Measurements from ENCODE around the gene KIAA0232. TPM values are rescaled to one million over a fixed set of nuclear protein-coding genes. Genes with fewer than 3 reads are reported as not detected.

KIAA0232 gene
- total RNA-seq, 1 donor from 2014 or later = 27.2 TPM

DNA sequence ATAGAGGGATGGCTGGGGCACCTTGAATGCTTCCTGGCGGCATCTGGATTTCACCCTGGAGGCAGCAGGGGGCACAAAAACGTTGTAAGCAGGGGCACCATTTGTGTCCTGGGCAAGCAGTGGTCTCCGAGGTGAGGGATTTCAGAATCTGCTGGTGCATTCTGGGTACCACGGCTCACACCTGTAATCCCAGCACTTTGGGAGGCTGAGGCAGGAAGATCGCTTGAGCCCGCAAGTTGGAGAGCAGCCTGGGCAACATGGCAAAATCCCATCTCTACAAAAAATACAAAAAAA is 110.3 kb downstream of the KIAA0232 start:
- Mint-ChIP-seq H3K36me3 (ENCODE audit: low read depth, unreplicated experiment) (peaks cover 4% of the 10 kb centered on the region), H3K4me1 (ENCODE audit: unreplicated experiment) (no peaks in the 10 kb centered on the region), H3K27ac (ENCODE audit: unreplicated experiment) (no peak overlapping the region), H3K9me3 (ENCODE audit: unreplicated experiment) (no peaks in the 10 kb centered on the region), H3K4me3 (ENCODE audit: unreplicated experiment) (no peak overlapping the region), H3K27me3 (ENCODE audit: unreplicated experiment) (peaks cover 5% of the 10 kb centered on the region)
- no peak for DNase-seq (ENCODE audit: low spot score)
- TF ChIP-seq, protein P1, sequence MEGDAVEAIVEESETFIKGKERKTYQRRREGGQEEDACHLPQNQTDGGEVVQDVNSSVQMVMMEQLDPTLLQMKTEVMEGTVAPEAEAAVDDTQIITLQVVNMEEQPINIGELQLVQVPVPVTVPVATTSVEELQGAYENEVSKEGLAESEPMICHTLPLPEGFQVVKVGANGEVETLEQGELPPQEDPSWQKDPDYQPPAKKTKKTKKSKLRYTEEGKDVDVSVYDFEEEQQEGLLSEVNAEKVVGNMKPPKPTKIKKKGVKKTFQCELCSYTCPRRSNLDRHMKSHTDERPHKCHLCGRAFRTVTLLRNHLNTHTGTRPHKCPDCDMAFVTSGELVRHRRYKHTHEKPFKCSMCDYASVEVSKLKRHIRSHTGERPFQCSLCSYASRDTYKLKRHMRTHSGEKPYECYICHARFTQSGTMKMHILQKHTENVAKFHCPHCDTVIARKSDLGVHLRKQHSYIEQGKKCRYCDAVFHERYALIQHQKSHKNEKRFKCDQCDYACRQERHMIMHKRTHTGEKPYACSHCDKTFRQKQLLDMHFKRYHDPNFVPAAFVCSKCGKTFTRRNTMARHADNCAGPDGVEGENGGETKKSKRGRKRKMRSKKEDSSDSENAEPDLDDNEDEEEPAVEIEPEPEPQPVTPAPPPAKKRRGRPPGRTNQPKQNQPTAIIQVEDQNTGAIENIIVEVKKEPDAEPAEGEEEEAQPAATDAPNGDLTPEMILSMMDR (IDR thresholded peaks at IDR 0.05; ENCODE audit: unreplicated experiment) = no peak

DNA sequence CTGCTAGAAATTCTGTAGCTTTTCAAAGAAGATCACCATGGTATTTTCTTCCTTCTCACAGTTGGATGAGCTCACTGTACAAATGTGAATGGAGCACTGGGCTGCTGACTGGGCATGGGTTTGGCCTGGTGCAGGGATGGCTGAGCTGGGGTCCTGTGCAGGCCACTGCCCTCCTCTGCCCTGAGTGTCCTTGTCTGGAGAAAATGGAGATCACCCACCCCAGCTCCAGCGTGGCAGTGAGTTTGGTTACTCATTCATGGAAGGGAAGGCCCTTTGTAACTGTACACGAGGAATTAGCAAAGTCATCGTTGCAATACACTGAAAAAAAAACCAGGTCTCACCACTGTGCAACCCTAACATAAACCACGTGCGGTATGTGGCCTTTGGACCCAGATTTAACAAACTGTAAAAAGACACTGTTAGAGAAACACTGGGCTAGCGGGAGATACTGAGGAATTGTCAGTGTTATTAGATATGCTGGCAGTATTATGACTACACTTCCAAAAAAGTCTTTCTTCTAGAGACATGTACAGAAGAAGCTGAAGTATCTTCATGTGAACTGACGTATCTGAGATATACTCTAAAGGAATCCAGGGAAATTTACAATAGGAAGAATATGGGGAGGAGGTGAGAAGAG is 111.0 kb downstream of the KIAA0232 start:
- no peak for DNase-seq (ENCODE audit: low spot score)
- H3K4me3 Mint-ChIP-seq (ENCODE audit: unreplicated experiment) = no peak overlapping the region

GRCh38 chr4:6894086-6894478 is 111.6 kb downstream of the KIAA0232 start:
- Mint-ChIP-seq H3K4me3 (ENCODE audit: unreplicated experiment) (no peak overlapping the region), H3K9me3 (ENCODE audit: unreplicated experiment) (no peaks in the 10 kb centered on the region), H3K4me1 (ENCODE audit: unreplicated experiment) (no peaks in the 10 kb centered on the region), H3K27ac (ENCODE audit: unreplicated experiment) (no peak overlapping the region), H3K27me3 (ENCODE audit: unreplicated experiment) (peaks cover 5% of the 10 kb centered on the region), H3K36me3 (ENCODE audit: low read depth, unreplicated experiment) (peaks cover 4% of the 10 kb centered on the region)
- DNase-seq (ENCODE audit: low spot score) = no peak
- TF ChIP-seq, protein P1 (IDR thresholded peaks at IDR 0.05; ENCODE audit: unreplicated experiment) = no peak

More for the DNA sequence above, 111.0 kb downstream of the KIAA0232 start:
- H3K36me3 Mint-ChIP-seq (ENCODE audit: low read depth, unreplicated experiment) = peaks cover 4% of the 10 kb centered on the region
- peaks cover 5% of the 10 kb centered on the region for H3K27me3 Mint-ChIP-seq (ENCODE audit: unreplicated experiment)
- TF ChIP-seq, protein P1 (IDR thresholded peaks at IDR 0.05; ENCODE audit: unreplicated experiment) = no peak
- no peaks in the 10 kb centered on the region for H3K4me1 Mint-ChIP-seq (ENCODE audit: unreplicated experiment)
- no peaks in the 10 kb centered on the region for H3K9me3 Mint-ChIP-seq (ENCODE audit: unreplicated experiment)
- H3K27ac Mint-ChIP-seq (ENCODE audit: unreplicated experiment) = no peak overlapping the region

DNA sequence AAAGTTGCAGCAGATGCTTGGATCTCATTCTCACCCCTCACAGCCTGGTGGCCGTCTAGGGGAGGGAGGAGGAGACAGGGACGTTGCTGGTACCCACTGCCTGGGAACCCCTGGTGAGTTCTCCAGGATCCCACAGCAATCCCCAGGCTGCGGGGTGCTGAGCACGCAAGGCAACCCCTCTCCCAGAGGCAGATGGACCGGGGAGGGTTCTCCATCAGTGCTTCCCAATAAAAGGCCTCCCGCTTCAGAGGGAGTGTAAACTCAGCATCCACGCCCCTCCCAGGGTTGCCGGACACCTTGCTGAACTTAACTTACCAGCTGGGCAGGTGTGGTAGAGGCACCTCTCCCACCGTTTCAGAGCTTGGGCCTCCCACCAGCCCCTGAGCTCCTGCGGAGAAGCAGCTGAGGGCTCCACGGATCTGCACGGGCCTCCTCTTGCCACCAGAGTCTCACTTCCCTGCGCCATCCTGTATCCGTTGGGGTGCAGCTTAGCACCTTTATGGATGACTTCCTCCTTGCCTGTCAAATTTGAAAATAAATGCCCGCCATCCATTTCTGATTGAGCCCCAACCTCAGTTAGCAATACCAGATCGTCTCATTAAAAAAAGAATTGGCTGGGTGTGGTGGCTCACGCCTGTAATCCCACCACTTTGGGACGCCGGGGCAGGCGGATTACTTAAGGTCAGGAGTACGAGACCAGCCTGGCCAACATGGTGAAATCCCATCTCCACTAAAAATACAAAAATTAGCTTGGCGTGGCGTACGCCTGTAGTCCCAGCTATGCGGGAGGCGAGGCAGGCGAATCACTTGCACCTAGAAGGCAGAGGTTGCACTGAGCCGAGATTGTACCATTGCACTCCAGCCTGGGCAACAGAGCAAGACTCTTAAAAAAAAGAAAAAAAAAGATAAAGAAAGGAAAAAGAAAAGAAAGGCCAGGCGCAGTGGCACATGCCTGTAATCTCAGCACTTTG is 112.3 kb downstream of the KIAA0232 start:
- TF ChIP-seq, protein P1 (IDR thresholded peaks at IDR 0.05; ENCODE audit: unreplicated experiment) = no peak
- Mint-ChIP-seq H3K4me3 (ENCODE audit: unreplicated experiment) (no peak overlapping the region), H3K27me3 (ENCODE audit: unreplicated experiment) (peaks cover 5% of the 10 kb centered on the region), H3K4me1 (ENCODE audit: unreplicated experiment) (no peaks in the 10 kb centered on the region), H3K36me3 (ENCODE audit: low read depth, unreplicated experiment) (peaks cover 4% of the 10 kb centered on the region), H3K9me3 (ENCODE audit: unreplicated experiment) (no peaks in the 10 kb centered on the region), H3K27ac (ENCODE audit: unreplicated experiment) (no peak overlapping the region)
- DNase-seq (ENCODE audit: low spot score) = no peak

DNA sequence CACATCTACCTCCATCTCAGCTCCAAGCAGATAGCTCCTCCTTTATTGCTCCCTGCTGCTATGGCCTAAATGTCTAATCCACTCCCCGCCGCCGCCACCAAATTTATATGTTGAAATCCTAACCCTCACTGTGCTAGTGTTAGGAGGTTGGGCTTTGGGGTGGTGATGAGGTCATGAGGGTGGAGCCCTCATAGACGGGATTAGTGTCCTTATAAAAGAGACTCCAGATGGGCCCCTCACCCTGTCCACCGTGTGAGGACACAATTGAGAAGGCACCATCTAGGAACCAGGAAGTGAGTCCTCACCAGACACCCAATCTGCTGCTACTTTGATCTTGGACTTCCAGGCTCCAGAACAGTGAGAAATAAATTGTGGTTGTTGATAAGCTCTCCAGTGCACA is 113.5 kb downstream of the KIAA0232 start:
- no peak for DNase-seq (ENCODE audit: low spot score)
- H3K4me1 Mint-ChIP-seq (ENCODE audit: unreplicated experiment) = no peaks in the 10 kb centered on the region
- peaks cover 6% of the 10 kb centered on the region for H3K27me3 Mint-ChIP-seq (ENCODE audit: unreplicated experiment)
- H3K9me3 Mint-ChIP-seq (ENCODE audit: unreplicated experiment) = no peaks in the 10 kb centered on the region
- TF ChIP-seq, protein P1 (IDR thresholded peaks at IDR 0.05; ENCODE audit: unreplicated experiment) = no peak
- H3K27ac Mint-ChIP-seq (ENCODE audit: unreplicated experiment) = no peak overlapping the region
- H3K4me3 Mint-ChIP-seq (ENCODE audit: unreplicated experiment) = no peak overlapping the region
- no peaks in the 10 kb centered on the region for H3K36me3 Mint-ChIP-seq (ENCODE audit: low read depth, unreplicated experiment)

All from endothelial cell (in vitro differentiated cells).